Uterus (tissue), 2 donors: ENCODE measurements around the gene NOS1AP.

Experiments
- CTCF ChIP-seq, 4 experiments: fragments of 200-600 bp in 2 of 4; fragments of 450-650 bp in 2 of 4; sonication (generic) in 2 of 4; IDR thresholded peaks; one replicate each; pipeline ENCODE4 v1.5.1; 2016 to 2019; ENCODE audit warnings: antibody characterized with exemption in 4 of 4, mild to moderate bottlenecking in 2 of 4, moderate library complexity in 1 of 4
- POLR2A ChIP-seq, 2 donors: fragments of 450-650 bp; IDR thresholded peaks; one replicate each; pipeline ENCODE4 v1.6.1; 2016; ENCODE audit warnings: antibody characterized with exemption in 2 of 2, mild to moderate bottlenecking in 1 of 2, moderate library complexity in 1 of 2

GRCh38 chr1:162094271-162094670 is 24.8 kb downstream of the NOS1AP start:
- TF ChIP-seq CTCF (IDR thresholded peaks at IDR 0.05) (no peak), POLR2A (IDR thresholded peaks at IDR 0.05) (no peak)
